Neuronal stem cell (in vitro differentiated cells): ENCODE data around the gene MYH13.
A peak's percentile ranks its signal among the peaks of the same experiment; 100 is the strongest.

ENCODE experiments used
- DNase-seq: peaks from one replicate; pipeline ENCODE4 v3.0.0-alpha.2; 2013; ENCODE audit warnings: low spot score
- H2AFZ ChIP-seq: one replicate; pipeline ENCODE4 v1.6.1; 2013; ENCODE audit warnings: mild to moderate bottlenecking, low read length, inconsistent platforms
- H2AK5ac ChIP-seq: 2 replicates; pipeline ENCODE4 v1.6.1; 2013; ENCODE audit warnings: low read depth, mild to moderate bottlenecking, inconsistent platforms, low read length, moderate library complexity, mixed read lengths
- H2BK120ac ChIP-seq: 2 replicates; pipeline ENCODE4 v1.6.1; 2013; ENCODE audit warnings: low read depth, mild to moderate bottlenecking, inconsistent platforms, low read length, moderate library complexity, mixed read lengths
- H2BK12ac ChIP-seq: one replicate; pipeline ENCODE4 v1.6.1; 2013; ENCODE audit warnings: low read length, inconsistent platforms
- H2BK15ac ChIP-seq: 2 replicates; pipeline ENCODE4 v1.6.1; 2013; ENCODE audit warnings: mild to moderate bottlenecking, low read length, inconsistent platforms, mixed read lengths
- H2BK5ac ChIP-seq: one replicate; pipeline ENCODE4 v1.6.1; 2013; ENCODE audit warnings: inconsistent platforms, mild to moderate bottlenecking, low read length, moderate library complexity
- H3K14ac ChIP-seq: one replicate; pipeline ENCODE4 v1.6.1; 2013; ENCODE audit warnings: low read length, inconsistent platforms
- H3K18ac ChIP-seq: 2 replicates; pipeline ENCODE4 v1.6.1; 2013; ENCODE audit warnings: low read length, inconsistent platforms
- H3K23ac ChIP-seq: 2 replicates; pipeline ENCODE4 v1.6.1; 2013; ENCODE audit warnings: low read depth, mild to moderate bottlenecking, mixed read lengths, low read length, inconsistent platforms; ENCODE audit not compliant: poor library complexity
- H3K27ac ChIP-seq: replicated peaks from 3 replicates; pipeline ENCODE4 v1.5.1; 2013; ENCODE audit warnings: low read length, inconsistent platforms
- H3K27me3 ChIP-seq, 3 experiments: 2 replicates each; pipeline ENCODE4 v1.6.1; 2013; ENCODE audit warnings: low read length in 3 of 3, mild to moderate bottlenecking in 2 of 3, inconsistent platforms in 1 of 3, low read depth in 1 of 3, mixed read lengths in 1 of 3, moderate library complexity in 1 of 3; ENCODE audit not compliant: control insufficient read depth in 3 of 3, insufficient read depth in 3 of 3
- H3K36me3 ChIP-seq, 2 donors: replicated peaks in 1 of 2; 2 replicates each; pipeline ENCODE4 v1.6.1; 2013; ENCODE audit warnings: low read length in 2 of 2; ENCODE audit not compliant: control insufficient read depth in 2 of 2, insufficient read depth in 2 of 2
- H3K4ac ChIP-seq: 2 replicates; pipeline ENCODE4 v1.6.1; 2013; ENCODE audit warnings: inconsistent platforms, mild to moderate bottlenecking, low read length, moderate library complexity
- H3K4me1 ChIP-seq, 2 donors: 1 replicate in 1 of 2; 2 replicates in 1 of 2; pipeline ENCODE4 v1.6.1; 2013; ENCODE audit warnings: low read length in 2 of 2, low read depth in 1 of 2; ENCODE audit not compliant: control insufficient read depth in 2 of 2, insufficient read depth in 1 of 2
- H3K4me2 ChIP-seq: one replicate; pipeline ENCODE4 v1.6.1; 2013; ENCODE audit warnings: mild to moderate bottlenecking, low read length, inconsistent platforms; ENCODE audit not compliant: insufficient read depth, poor library complexity, severe bottlenecking
- H3K4me3 ChIP-seq, 2 donors: 2 replicates each; pipeline ENCODE4 v1.5.1; 2013; ENCODE audit warnings: low read length in 2 of 2, mild to moderate bottlenecking in 2 of 2, inconsistent platforms in 1 of 2, moderate library complexity in 1 of 2
- H3K79me1 ChIP-seq: one replicate; pipeline ENCODE4 v1.6.1; 2013; ENCODE audit warnings: low read depth, mild to moderate bottlenecking, inconsistent platforms, low read length, moderate library complexity
- H3K9ac ChIP-seq: one replicate; pipeline ENCODE4 v1.6.1; 2013; ENCODE audit warnings: mild to moderate bottlenecking, low read depth, low read length, inconsistent platforms; ENCODE audit not compliant: poor library complexity
- H3K9me3 ChIP-seq, 2 donors: replicated peaks in 1 of 2; 2 replicates each; pipeline versions ENCODE3 to v1.6.1; 2013; ENCODE audit warnings: low read length in 2 of 2, mild to moderate bottlenecking in 2 of 2, inconsistent platforms in 1 of 2, low read depth in 1 of 2, mixed read lengths in 1 of 2, moderate library complexity in 1 of 2; ENCODE audit not compliant: control insufficient read depth in 2 of 2, insufficient read depth in 1 of 2
- H4K8ac ChIP-seq: one replicate; pipeline ENCODE4 v1.6.1; 2013; ENCODE audit warnings: low read depth, mild to moderate bottlenecking, inconsistent platforms, low read length, moderate library complexity
- H4K91ac ChIP-seq: one replicate; pipeline ENCODE4 v1.6.1; 2013; ENCODE audit warnings: low read length, low read depth, mild to moderate bottlenecking, inconsistent platforms; ENCODE audit not compliant: poor library complexity
- WGBS, 2 donors: extraction: QIAGEN DNeasy Blood & Tissue Kit; methylation state at CpG; one replicate each; pipeline ENCODE4 v1.1.7; 2013; ENCODE audit warnings: missing lambda C conversion rate in 2 of 2, mixed read lengths in 1 of 2; ENCODE audit not compliant: insufficient read length in 2 of 2, insufficient replicate concordance in 1 of 2; ENCODE audit errors: extremely low coverage in 2 of 2; 5-methylcytosine and 5-hydroxymethylcytosine counted together

MYH13 gene

GRCh38 chr17:10417431-10417830 is 44.6 kb upstream of the MYH13 start:
- Histone ChIP-seq H3K27me3 (no peaks in the 10 kb centered on the region), H3K4me2 (no peak overlapping the region), H3K4me3 (no peak overlapping the region), H3K18ac (no peak overlapping the region), H3K9ac (no peak overlapping the region), H2BK12ac (no peak overlapping the region), H3K14ac (no peak overlapping the region), H2BK5ac (no peak overlapping the region), H3K4me1 (no peaks in the 10 kb centered on the region), H2AK5ac (no peak overlapping the region), H3K36me3 (no peaks in the 10 kb centered on the region), H3K27ac (no peak overlapping the region), H3K9me3 (no peaks in the 10 kb centered on the region), H3K79me1 (no peaks in the 10 kb centered on the region), H4K91ac (no peak overlapping the region), H3K23ac (no peak overlapping the region), H2BK15ac (no peak overlapping the region), H2BK120ac (no peak overlapping the region), H3K4ac (no peak overlapping the region), H4K8ac (peak overlapping the region; percentile 10), H2AFZ (no peak overlapping the region)
- WGBS, 2 donors = no CpG with 5 or more reads among the region's 3 CpGs
- DNase-seq = no peak

- Histone ChIP-seq H4K91ac (no peak overlapping the region), H3K4ac (no peak overlapping the region), H2BK120ac (no peak overlapping the region), H3K4me3 (no peak overlapping the region), H2AK5ac (no peak overlapping the region), H3K18ac (no peak overlapping the region), H3K4me1 (no peaks in the 10 kb centered on the region), H3K23ac (no peak overlapping the region), H2BK5ac (no peak overlapping the region), H3K27ac (no peak overlapping the region), H3K27me3 (no peaks in the 10 kb centered on the region), H3K14ac (no peak overlapping the region), H4K8ac (no peak overlapping the region), H3K4me2 (no peak overlapping the region), H2BK12ac (no peak overlapping the region), H3K79me1 (no peaks in the 10 kb centered on the region), H2BK15ac (no peak overlapping the region), H3K36me3 (no peaks in the 10 kb centered on the region), H3K9me3 (no peaks in the 10 kb centered on the region), H2AFZ (no peak overlapping the region), H3K9ac (no peak overlapping the region)
- no CpG with 5 or more reads among the region's 4 CpGs for WGBS, 2 donors
- DNase-seq = no peak
Measured at GRCh38 chr17:10415161-10415560, 42.4 kb upstream of the MYH13 start.

DNA sequence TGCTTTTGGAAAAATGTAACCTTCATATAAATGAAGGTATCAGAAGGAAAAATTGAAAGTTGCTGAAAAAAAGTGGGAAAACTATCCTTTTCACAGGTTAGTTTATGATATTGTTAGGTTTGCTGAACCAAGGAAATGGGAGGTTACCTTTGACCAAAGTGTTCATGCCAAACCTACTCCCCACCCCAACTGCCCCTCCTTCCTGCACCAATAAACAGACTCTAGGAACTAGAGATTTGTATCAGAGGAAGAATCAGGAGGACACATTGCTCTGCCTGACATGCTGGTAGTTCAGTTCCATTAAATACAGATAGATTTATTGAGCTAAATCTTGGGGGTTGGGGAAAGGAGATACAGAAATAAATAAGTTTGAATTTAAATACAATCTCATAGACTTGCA is 30.8 kb upstream of the MYH13 start:
- Histone ChIP-seq H2AFZ (no peak overlapping the region), H3K18ac (no peak overlapping the region), H3K4me2 (no peak overlapping the region), H3K4ac (no peak overlapping the region), H3K36me3 (no peaks in the 10 kb centered on the region), H3K4me1 (no peaks in the 10 kb centered on the region), H3K4me3 (no peak overlapping the region), H2BK5ac (no peak overlapping the region), H2BK15ac (no peak overlapping the region), H3K14ac (no peak overlapping the region), H4K8ac (no peak overlapping the region), H3K79me1 (no peaks in the 10 kb centered on the region), H3K23ac (no peak overlapping the region), H3K27ac (no peak overlapping the region), H3K9me3 (no peaks in the 10 kb centered on the region), H3K9ac (no peak overlapping the region), H2BK120ac (no peak overlapping the region), H2AK5ac (no peak overlapping the region), H3K27me3 (no peaks in the 10 kb centered on the region), H2BK12ac (no peak overlapping the region), H4K91ac (no peak overlapping the region)
- no peak for DNase-seq

- no peaks in the 10 kb centered on the region for H3K9me3 ChIP-seq
- H3K4me3 ChIP-seq = no peak overlapping the region
- H3K14ac ChIP-seq = no peak overlapping the region
- H2AFZ ChIP-seq = no peak overlapping the region
- no peak overlapping the region for H4K91ac ChIP-seq
- H3K9ac ChIP-seq = no peak overlapping the region
- no peak overlapping the region for H3K27ac ChIP-seq
- no peak overlapping the region for H3K4ac ChIP-seq
- H2BK120ac ChIP-seq = no peak overlapping the region
- no peak overlapping the region for H2AK5ac ChIP-seq
- no peaks in the 10 kb centered on the region for H3K4me1 ChIP-seq
- H2BK5ac ChIP-seq = no peak overlapping the region
- WGBS, 2 donors = no CpG with 5 or more reads among the region's 9 CpGs
- H3K18ac ChIP-seq = no peak overlapping the region
- H2BK12ac ChIP-seq = no peak overlapping the region
- no peak for DNase-seq
- no peak overlapping the region for H3K4me2 ChIP-seq
- H3K36me3 ChIP-seq = no peaks in the 10 kb centered on the region
- no peaks in the 10 kb centered on the region for H3K79me1 ChIP-seq
- no peak overlapping the region for H3K23ac ChIP-seq
- H3K27me3 ChIP-seq = peaks cover 0 to 2% (median 0%) of the 10 kb centered on the region in 3 experiments
- no peak overlapping the region for H2BK15ac ChIP-seq
- H4K8ac ChIP-seq = no peak overlapping the region
Measured at GRCh38 chr17:10398352-10398751, 25.5 kb upstream of the MYH13 start.
